ENCODE results near the gene GABRR2.

Gene GABRR2

DNA sequence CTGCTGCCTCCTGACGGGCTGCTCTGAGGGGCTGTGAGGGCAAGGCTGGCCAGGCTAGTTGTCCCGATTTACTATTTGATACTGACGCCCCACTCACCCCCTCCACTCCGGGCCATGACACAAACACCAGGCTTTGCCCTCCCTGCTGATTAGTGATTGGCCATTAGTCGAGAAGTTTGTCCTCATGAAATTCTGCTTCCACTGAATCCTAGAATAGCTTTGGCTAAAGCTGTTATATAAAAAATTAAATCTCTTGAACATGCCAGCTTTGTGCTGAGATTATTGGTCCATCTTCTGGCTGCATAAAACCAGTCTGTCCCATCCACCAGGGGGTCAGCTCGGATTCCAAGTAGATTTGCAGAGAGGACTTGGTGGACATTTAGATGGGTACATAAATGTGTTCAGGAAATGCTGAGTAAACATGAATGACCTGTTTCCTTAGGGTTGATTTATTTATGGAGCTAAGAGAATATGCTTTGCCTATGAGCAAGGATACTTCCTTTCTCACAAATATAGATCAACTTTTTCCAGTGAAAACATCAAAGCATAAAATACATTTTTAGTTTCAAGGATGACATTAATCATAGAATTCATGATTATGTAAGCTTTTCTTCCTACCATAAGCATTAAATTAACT lies at the start of gene GABRR2:
TSS of gene GABRR2 (minus strand) at position 51 of the 637 bp plus-strand sequence. CDS start 134 bp downstream, outside the sequence.
- peaks cover 41% of the 10 kb centered on the region for H3K4me1 Mint-ChIP-seq
- no peak within 1 kb of the TSS for H3K4me3 Mint-ChIP-seq
- no peak within 1 kb of the TSS for H3K27ac Mint-ChIP-seq
- H3K27me3 Mint-ChIP-seq = no peaks in the 10 kb centered on the region
- no peaks in the 10 kb centered on the region for H3K9me3 Mint-ChIP-seq
- peaks cover 50% of the 10 kb centered on the region for H3K36me3 Mint-ChIP-seq
- no peak for ATAC-seq

DNA sequence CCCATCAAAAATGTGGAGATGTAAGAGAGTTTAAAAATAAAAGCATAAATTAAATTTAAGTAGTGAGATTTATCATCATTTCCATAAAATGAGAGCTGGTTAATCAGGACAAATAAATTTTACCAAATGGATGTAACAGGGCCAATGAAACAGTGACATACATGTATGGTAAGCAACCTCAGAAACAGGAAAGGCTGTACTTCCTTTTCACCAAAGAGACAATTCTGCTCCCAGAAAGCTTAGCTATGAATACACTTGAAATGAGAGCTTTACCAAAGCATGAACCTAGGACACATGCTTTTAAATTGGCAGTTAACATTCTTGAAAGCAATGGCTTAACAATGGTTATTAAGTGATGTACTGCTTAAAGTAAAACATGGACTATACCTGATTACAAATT lies 49.5 kb upstream of the GABRR2 start:
- no peak for ATAC-seq
- Mint-ChIP-seq H3K4me3 (no peak overlapping the region), H3K27me3 (no peaks in the 10 kb centered on the region), H3K4me1 (peaks cover 39% of the 10 kb centered on the region), H3K27ac (peak overlapping the region; percentile 22), H3K9me3 (peaks cover 3% of the 10 kb centered on the region), H3K36me3 (no peaks in the 10 kb centered on the region)

DNA sequence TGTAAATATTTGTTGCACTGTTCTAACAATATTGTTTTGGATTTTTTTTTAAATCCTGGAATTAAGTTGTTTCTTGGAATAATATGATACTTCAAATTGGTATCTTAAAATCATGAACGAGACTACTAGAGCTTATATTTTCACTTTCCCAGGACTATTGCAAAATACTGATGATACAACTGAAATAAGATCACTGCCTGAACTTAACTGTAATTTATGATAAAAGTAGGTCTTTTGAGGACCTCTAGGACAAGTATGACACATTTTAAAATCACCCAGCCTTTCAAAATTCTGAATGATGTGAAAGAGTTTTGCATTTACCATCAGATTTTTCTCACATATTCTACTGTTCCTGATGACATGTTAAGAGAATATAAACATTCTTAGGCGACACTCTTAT lies 46.1 kb upstream of the GABRR2 start:
- no peaks in the 10 kb centered on the region for H3K36me3 Mint-ChIP-seq
- ATAC-seq = no peak
- H3K4me1 Mint-ChIP-seq = peaks cover 58% of the 10 kb centered on the region
- H3K4me3 Mint-ChIP-seq = no peak overlapping the region
- H3K27ac Mint-ChIP-seq = peak overlapping the region; percentile 66
- H3K9me3 Mint-ChIP-seq = peaks cover 3% of the 10 kb centered on the region
- H3K27me3 Mint-ChIP-seq = no peaks in the 10 kb centered on the region

DNA sequence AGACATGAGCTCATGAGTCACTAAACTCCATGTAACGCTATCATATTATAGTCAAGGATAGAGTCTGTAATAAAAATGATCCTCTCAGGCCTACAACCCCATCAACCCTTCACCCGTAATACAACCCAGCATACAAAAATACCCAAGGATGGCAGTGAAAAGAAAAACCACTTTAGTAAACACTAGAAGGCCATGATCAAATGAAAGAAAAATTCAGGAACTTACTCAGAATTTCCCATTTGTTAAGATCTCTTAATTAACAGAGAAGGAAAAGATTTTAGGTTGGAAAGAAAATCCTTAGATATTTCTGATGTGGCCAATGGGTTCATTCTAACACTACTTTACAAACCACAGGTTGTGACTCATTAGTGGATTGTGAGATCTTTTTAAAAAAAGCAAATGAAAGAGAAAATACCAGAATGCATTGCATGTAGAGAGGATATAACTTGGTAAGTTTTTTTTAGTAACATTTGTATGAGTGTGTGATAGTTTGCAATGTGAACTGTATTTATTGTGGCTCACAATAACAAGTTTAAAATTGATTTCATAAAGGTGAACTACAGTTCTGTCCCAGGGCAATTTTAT lies 45.4 kb upstream of the GABRR2 start:
- Mint-ChIP-seq H3K36me3 (no peaks in the 10 kb centered on the region), H3K27me3 (no peaks in the 10 kb centered on the region), H3K4me1 (peaks cover 58% of the 10 kb centered on the region), H3K27ac (peak overlapping the region; percentile 66), H3K9me3 (peaks cover 3% of the 10 kb centered on the region), H3K4me3 (peak overlapping the region; percentile 0)
- no peak for ATAC-seq

DNA sequence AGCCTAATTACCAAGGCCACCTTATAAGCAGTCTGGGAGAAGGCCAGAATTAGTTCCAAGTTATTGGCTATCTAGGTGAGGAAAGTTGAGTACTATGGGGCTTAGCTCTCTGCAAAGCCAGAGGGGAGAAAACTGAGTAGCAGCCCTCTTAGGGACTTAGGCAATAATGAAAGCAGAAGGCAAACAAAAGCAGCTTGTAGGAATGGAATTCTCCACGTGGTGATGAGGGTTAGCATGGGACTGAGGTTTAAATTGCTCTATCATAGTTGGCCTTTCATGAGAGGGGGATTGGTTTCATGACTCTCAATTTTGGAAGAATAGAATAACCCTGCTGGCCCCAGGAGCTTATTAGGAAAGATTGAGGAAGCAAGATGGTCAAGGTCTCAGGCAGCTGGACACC lies 44.5 kb upstream of the GABRR2 start:
- no peak for ATAC-seq
- no peaks in the 10 kb centered on the region for H3K27me3 Mint-ChIP-seq
- peak overlapping the region; percentile 53 for H3K27ac Mint-ChIP-seq
- peaks cover 3% of the 10 kb centered on the region for H3K9me3 Mint-ChIP-seq
- no peaks in the 10 kb centered on the region for H3K36me3 Mint-ChIP-seq
- peaks cover 60% of the 10 kb centered on the region for H3K4me1 Mint-ChIP-seq
- no peak overlapping the region for H3K4me3 Mint-ChIP-seq

DNA sequence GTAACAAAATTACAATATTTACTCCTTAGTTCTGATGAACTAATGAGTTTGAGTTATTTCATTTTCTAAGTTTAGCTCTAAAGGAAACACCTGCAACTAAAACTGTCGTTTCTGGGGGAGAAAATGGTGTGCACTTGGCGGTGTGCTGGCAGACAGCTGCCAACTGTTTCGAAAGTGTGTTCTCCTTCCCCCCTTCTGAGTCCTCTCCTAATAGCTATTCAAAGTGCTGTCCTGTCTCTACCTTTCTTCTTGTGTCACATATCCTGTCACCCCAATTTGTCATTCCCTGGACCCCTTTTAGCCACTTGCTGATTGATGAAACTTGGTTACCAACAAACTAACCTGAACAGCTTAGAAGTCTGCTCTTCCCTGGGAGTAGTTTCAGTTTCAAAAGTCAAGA lies 42.3 kb upstream of the GABRR2 start:
- Mint-ChIP-seq H3K27me3 (no peaks in the 10 kb centered on the region), H3K4me1 (peaks cover 58% of the 10 kb centered on the region), H3K36me3 (no peaks in the 10 kb centered on the region), H3K9me3 (peaks cover under 1% of the 10 kb centered on the region), H3K27ac (peak overlapping the region; percentile 85), H3K4me3 (peak overlapping the region; percentile 78)
- peak; percentile 58 for ATAC-seq

DNA sequence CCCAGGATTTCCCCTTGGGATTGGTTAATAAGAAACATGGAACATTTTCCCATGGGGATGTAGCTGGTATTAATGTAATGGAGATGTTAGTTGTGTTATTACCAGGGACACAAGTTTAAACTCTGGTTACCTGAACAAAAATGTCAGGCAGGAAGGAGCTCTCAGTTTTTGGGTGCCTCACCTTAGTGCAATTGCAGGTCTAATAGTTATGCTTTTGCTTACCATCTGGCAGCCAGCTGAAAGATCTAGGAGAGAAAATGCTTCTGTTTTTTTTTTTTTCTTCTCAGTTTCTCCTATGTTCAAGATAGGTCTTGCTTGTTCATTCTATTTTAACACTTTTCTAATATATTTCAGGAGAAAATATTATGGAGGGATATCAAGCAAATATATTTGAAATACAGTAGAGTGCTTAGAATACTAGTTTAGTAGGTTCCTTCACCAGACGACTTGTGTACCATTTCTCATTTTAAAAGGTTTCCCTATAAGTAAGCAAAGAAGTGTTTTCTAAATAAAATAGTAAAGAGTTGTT lies 41.6 kb upstream of the GABRR2 start:
- Mint-ChIP-seq H3K36me3 (no peaks in the 10 kb centered on the region), H3K4me1 (peaks cover 58% of the 10 kb centered on the region), H3K27me3 (no peaks in the 10 kb centered on the region), H3K27ac (peak overlapping the region; percentile 85), H3K4me3 (peak overlapping the region; percentile 78), H3K9me3 (no peaks in the 10 kb centered on the region)
- ATAC-seq = no peak

DNA sequence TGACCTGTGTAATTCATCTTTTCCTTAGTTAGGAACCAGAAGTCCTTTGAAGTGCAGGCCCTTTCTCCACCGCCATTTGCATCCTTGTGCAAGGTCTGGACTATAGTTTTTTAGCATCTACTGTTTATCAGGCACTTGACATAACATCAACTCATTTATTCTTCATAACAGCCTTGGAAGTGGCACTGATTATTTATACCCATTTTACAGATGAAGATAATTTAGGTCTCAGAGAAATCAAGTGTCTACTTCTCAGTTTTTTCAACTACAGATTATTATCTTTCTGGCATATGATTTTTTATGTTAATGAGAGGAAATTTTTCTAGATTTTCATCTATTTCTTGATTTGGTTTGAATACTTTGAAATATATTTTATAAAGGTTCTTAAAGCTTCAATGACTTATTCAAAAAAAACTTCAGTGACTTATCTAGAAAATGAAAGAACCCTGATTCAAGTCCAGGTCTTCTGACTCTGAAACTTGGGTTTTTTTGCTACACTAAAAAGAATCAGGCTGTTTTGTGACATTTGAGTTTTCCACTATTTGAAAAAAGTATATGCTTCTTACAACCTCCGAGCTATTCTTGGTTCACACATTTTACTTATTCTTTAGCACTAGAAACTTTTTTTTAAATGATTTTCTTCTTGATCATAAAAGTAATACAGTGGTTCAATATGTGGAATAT lies 40.6 kb upstream of the GABRR2 start:
- H3K4me1 Mint-ChIP-seq = peaks cover 62% of the 10 kb centered on the region
- peak overlapping the region; percentile 85 for H3K27ac Mint-ChIP-seq
- no peaks in the 10 kb centered on the region for H3K27me3 Mint-ChIP-seq
- no peaks in the 10 kb centered on the region for H3K9me3 Mint-ChIP-seq
- no peak overlapping the region for H3K4me3 Mint-ChIP-seq
- H3K36me3 Mint-ChIP-seq = no peaks in the 10 kb centered on the region
- no peak for ATAC-seq

DNA sequence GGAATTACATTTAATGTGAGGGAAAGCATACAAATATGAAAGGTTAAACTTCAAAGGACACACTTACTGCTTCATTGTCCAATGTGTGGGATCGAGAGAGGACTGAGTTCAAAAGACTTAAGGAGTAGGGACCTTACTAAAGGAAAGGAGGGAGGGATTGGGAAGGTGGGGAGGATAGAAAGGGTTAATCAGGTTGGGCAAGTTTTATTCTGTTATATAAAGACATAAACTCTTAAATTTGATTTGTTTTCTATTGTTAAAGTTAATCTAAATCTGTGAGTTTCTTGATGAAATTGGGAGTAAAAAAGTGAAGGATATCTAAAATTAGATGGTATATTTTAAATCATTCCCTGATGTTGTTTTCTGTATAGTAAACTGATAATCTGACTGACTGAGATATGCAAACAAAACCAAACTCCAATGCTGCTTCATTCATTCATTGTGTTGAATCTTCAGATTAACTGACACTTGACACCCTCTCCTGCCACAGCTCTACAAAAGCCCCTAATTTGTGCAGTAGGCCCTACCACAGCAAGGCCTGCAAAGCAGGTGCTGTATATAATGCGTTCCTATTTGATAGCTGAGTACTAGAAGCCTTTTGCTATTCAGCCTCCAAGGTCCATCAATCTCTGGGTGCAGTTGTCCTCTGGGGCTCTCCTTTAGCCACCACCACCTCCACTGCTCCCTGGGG lies 38.7 kb upstream of the GABRR2 start:
- Mint-ChIP-seq H3K27ac (peak overlapping the region; percentile 94), H3K4me1 (peaks cover 67% of the 10 kb centered on the region), H3K4me3 (peak overlapping the region; percentile 99), H3K36me3 (peaks cover 7% of the 10 kb centered on the region), H3K9me3 (no peaks in the 10 kb centered on the region), H3K27me3 (no peaks in the 10 kb centered on the region)
- ATAC-seq = no peak

DNA sequence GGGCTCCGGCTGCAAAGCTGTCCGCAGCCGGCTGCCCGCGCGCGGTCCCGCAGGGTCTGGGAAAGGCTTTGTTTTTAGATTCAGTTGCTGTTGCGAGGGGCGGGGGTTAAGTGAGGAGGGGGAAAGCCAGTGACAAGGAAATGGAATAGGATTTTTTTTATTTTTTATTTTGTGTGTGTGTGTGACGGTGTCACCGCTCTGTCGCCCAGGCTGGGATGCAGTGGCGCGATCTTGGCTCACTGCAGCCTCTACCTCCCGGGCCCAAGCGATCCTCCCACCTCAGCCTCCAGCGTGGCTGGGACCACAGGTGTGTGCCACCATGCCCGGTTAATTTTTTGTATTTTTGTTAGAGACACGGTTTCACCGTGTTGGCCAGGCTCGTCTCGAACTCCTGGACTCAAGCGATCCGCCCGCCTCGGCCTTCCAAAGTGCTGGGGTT lies 38.0 kb upstream of the GABRR2 start:
- Mint-ChIP-seq H3K36me3 (peaks cover 11% of the 10 kb centered on the region), H3K4me3 (peak overlapping the region; percentile 99), H3K4me1 (peaks cover 71% of the 10 kb centered on the region), H3K9me3 (no peaks in the 10 kb centered on the region), H3K27me3 (no peaks in the 10 kb centered on the region), H3K27ac (peak overlapping the region; percentile 94)
- ATAC-seq = peak; percentile 2

DNA sequence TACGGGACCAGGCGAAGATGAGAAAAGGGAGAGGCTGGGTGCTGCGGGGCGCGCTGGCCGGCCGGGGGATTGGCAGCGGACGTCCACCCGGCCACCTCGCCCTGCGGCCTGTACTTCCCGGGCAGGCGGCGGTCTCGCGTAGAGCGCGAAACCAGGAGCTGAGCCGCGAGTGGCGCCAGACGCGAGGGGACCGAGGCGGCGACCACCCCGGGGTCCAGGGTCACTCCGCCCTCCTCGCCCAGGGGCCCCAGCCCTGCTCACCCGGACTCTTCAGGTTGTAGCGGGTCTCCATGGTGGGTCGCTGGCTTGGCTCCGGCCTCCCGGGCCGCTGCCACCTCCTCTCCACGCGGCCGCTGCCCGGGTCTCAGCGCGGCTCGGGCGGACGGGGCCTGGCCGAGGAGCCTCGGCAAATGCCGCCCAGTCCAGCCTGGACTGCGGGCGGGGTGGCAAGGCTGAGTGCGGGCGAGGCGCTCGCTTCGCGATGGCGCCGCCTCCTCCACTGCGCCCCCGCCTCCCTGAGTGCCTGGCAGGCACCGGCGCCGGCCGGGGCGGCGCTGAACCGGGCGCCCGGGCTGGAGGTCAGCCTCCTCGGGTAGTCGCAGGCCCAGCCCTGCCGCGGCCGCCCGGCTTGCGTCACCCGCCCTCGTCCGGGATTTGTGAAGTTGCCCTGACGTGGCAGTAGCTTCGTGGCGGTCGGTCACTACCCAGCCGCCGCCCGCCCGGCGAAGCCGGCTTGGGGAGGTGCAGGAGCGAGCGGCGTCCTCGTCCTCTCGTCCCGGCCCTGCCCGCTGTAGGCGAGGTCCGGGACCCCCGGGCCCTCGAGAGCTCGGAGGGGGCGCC lies 37.4 kb upstream of the GABRR2 start, which contains the start of gene UBE2J1:
TSS of gene UBE2J1 (minus strand) at position 445 of the 840 bp plus-strand sequence. CDS start at position 292, 153 bp downstream.
- peak; percentile 93 for ATAC-seq
- peak within 1 kb of the TSS; percentile 99 for H3K4me3 Mint-ChIP-seq
- H3K36me3 Mint-ChIP-seq = peaks cover 11% of the 10 kb centered on the region
- H3K4me1 Mint-ChIP-seq = peaks cover 71% of the 10 kb centered on the region
- no peaks in the 10 kb centered on the region for H3K9me3 Mint-ChIP-seq
- peak within 1 kb of the TSS; percentile 94 for H3K27ac Mint-ChIP-seq
- no peaks in the 10 kb centered on the region for H3K27me3 Mint-ChIP-seq

DNA sequence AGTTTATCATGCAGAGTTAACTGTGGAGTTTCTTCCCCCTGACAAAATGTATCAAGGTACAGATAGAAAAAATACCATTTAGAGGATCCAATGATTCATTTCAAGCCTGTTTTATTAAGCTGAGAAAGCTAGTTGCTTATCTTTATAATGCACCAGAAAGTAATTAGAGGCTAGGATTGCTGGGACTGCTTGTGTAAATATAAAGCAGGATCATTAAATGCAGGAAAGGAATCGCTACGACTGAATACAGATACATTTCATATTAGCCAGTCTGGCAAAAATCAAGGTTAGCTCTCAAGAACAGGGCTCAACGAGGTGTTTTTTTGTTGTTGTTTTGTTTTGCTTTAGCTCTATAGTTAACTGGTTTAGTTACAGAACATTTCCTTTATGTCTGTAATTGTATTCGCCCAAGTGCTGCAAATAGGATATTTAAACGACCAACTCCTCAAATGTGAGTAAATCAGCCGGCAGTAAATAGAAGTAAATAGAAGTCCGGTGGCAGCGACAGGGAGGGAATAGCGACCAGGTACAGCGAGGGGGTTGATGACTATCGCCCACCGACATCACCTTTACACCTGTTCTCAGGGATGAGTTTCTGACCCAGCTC lies 36.7 kb upstream of the GABRR2 start:
- peaks cover 11% of the 10 kb centered on the region for H3K36me3 Mint-ChIP-seq
- H3K27me3 Mint-ChIP-seq = no peaks in the 10 kb centered on the region
- ATAC-seq = no peak
- H3K4me3 Mint-ChIP-seq = peak overlapping the region; percentile 99
- H3K9me3 Mint-ChIP-seq = no peaks in the 10 kb centered on the region
- peaks cover 71% of the 10 kb centered on the region for H3K4me1 Mint-ChIP-seq
- peak overlapping the region; percentile 94 for H3K27ac Mint-ChIP-seq

DNA sequence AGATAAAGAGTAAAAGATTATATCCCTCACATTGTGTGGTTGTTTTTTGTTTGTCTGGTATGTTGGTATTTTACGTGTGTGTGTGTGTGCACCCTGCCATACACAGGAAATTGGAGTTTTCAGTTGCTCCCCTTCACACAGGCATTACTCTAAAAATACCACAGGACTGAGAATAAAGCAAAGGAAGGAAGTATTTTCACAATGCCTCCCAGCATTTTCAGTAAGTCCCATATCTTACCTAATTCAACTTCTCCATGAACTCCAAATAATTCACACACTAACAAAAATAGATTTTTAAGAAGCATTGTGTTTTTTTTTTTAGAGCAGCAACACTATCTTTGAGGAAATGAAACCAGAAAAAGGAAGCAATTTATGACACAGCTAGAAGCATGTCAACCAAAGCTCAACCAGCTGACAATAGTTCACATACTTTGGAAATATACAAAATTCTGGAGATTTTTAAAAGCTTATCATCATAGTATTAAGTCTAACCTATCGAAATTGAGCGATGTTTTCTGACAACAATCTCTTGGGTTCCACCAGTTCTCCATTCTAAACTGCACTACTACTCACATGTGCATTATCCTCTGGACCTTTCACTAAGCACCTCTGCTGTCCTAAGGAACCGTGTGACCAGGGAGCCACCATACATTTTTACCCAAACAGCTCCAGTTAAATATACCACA lies 35.3 kb upstream of the GABRR2 start:
- Mint-ChIP-seq H3K27me3 (no peaks in the 10 kb centered on the region), H3K36me3 (peaks cover 11% of the 10 kb centered on the region), H3K9me3 (no peaks in the 10 kb centered on the region), H3K4me3 (peak overlapping the region; percentile 99), H3K4me1 (peaks cover 77% of the 10 kb centered on the region), H3K27ac (peak overlapping the region; percentile 94)
- peak; percentile 63 for ATAC-seq
